Measurements from ENCODE around the gene C1orf159.

C1orf159 gene

DNA sequence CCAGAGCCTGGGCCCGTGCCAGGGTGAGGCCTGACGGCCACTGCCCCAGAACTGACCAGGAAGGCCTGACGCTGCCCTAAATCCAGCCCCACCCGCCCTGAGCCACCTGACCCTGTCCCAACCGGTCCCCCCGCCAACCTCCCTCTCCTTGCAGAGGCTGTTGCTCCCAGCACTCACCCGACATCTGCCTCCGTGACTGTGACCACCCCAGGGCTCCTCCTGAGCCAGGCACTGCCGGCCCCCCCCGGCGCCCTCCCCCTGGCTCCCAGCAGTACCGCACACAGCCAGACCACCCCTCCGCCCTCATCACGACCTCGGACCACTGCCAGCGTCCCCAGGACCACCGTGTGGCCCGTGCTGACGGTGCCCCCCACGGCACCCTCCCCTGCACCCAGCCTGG lies 69.6 kb downstream of the C1orf159 start:
- no CpG with 5 or more reads among the region's 20 CpGs for WGBS (ENCODE audit: extremely low coverage, insufficient coverage, low lambda C conversion rate)
- Histone ChIP-seq H2BK5ac (ENCODE audit: low read length) (no peak overlapping the region), H2BK15ac (replicated peaks; ENCODE audit: low read depth) (no peak overlapping the region), H2BK120ac (ENCODE audit: low read depth, low read length) (no peak overlapping the region), H3K4me2 (ENCODE audit: low read length) (no peak overlapping the region), H4K5ac (ENCODE audit: low read length) (no peak overlapping the region), H3K4me3 (ENCODE audit: low read length) (no peak overlapping the region), H2AK5ac (ENCODE audit: low read length) (no peak overlapping the region), H3K18ac (ENCODE audit: low read length) (no peak overlapping the region), H3K36me3 (ENCODE audit: control insufficient read depth, insufficient read depth, low read length) (peaks cover 5% of the 10 kb centered on the region), H3K79me1 (ENCODE audit: low read length) (no peaks in the 10 kb centered on the region), H4K8ac (ENCODE audit: low read depth, low read length) (no peak overlapping the region), H3K56ac (ENCODE audit: low read length) (no peak overlapping the region), H3K27ac (ENCODE audit: low read depth, low read length) (no peak overlapping the region), H3K79me2 (ENCODE audit: control insufficient read depth, insufficient read depth, low read length) (no peaks in the 10 kb centered on the region), H3K27me3 (ENCODE audit: insufficient read depth, low read length, poor library complexity) (no peaks in the 10 kb centered on the region), H3K4ac (ENCODE audit: low read depth, low read length) (no peak overlapping the region), H3K4me1 (ENCODE audit: control insufficient read depth, low read depth, low read length) (no peaks in the 10 kb centered on the region), H3K9ac (ENCODE audit: low read length) (no peak overlapping the region), H3K23ac (ENCODE audit: low read length) (no peak overlapping the region)
- DNase-seq: no peak

DNA sequence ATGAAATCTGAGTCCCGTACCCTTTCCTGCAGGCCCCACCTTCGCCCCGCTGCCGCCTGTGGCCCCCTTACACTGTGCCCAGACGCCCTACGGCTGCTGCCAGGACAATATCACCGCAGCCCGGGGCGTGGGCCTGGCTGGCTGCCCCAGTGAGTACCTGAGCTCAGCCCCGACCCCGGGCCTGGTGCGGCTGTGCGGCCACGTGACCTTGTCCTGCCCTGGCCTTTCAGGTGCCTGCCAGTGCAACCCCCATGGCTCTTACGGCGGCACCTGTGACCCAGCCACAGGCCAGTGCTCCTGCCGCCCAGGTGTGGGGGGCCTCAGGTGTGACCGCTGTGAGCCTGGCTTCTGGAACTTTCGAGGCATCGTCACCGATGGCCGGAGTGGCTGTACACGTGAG lies 70.8 kb downstream of the C1orf159 start:
- WGBS (ENCODE audit: extremely low coverage, insufficient coverage, low lambda C conversion rate): no CpG with 5 or more reads among the region's 23 CpGs
- Histone ChIP-seq H3K4me3 (ENCODE audit: low read length) (no peak overlapping the region), H2BK120ac (ENCODE audit: low read depth, low read length) (no peak overlapping the region), H2BK5ac (ENCODE audit: low read length) (no peak overlapping the region), H3K9ac (ENCODE audit: low read length) (no peak overlapping the region), H3K79me2 (ENCODE audit: control insufficient read depth, insufficient read depth, low read length) (no peaks in the 10 kb centered on the region), H3K4ac (ENCODE audit: low read depth, low read length) (no peak overlapping the region), H3K18ac (ENCODE audit: low read length) (no peak overlapping the region), H4K5ac (ENCODE audit: low read length) (no peak overlapping the region), H3K79me1 (ENCODE audit: low read length) (no peaks in the 10 kb centered on the region), H3K56ac (ENCODE audit: low read length) (no peak overlapping the region), H4K8ac (ENCODE audit: low read depth, low read length) (no peak overlapping the region), H2BK15ac (replicated peaks; ENCODE audit: low read depth) (no peak overlapping the region), H3K23ac (ENCODE audit: low read length) (no peak overlapping the region), H3K4me1 (ENCODE audit: control insufficient read depth, low read depth, low read length) (no peaks in the 10 kb centered on the region), H3K27me3 (ENCODE audit: insufficient read depth, low read length, poor library complexity) (no peaks in the 10 kb centered on the region), H3K27ac (ENCODE audit: low read depth, low read length) (no peak overlapping the region), H3K36me3 (ENCODE audit: control insufficient read depth, insufficient read depth, low read length) (peaks cover 5% of the 10 kb centered on the region), H2AK5ac (ENCODE audit: low read length) (no peak overlapping the region), H3K4me2 (ENCODE audit: low read length) (no peak overlapping the region)
- DNase-seq: no peak

DNA sequence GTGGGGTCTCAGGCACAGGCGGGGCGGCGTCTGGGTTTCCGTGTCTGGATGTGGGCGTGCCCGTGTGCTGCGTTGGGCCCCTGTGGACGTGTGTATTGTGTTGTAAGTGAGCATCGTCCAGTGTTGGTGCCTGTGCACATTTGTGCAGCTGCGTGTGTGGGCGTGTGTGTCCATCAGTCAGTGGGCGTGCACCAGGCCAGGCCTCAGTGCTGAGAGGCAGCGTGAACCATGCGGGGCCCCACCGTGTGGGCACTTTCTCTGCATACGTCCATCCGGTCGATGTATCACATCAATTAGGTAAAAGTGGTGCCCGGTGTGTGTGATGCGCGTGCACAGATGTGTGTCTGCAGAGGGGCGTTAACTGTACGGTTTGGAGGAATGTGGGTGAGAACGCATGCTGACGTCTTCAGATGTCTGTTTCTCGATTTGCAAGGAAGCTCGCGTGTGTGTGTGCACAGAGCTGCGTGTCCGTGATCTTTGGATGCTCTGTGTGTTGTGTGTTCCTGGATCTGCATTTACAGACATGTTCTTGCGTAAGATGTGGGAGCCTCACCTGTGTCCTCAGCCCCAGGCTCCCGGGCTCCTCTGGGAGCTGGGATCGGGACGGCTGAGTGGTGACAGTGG lies 71.3 kb downstream of the C1orf159 start:
- Histone ChIP-seq H3K4me2 (ENCODE audit: low read length) (no peak overlapping the region), H3K18ac (ENCODE audit: low read length) (no peak overlapping the region), H2BK5ac (ENCODE audit: low read length) (no peak overlapping the region), H3K9ac (ENCODE audit: low read length) (no peak overlapping the region), H3K79me1 (ENCODE audit: low read length) (no peaks in the 10 kb centered on the region), H2AK5ac (ENCODE audit: low read length) (no peak overlapping the region), H4K8ac (ENCODE audit: low read depth, low read length) (no peak overlapping the region), H2BK15ac (replicated peaks; ENCODE audit: low read depth) (no peak overlapping the region), H3K79me2 (ENCODE audit: control insufficient read depth, insufficient read depth, low read length) (no peaks in the 10 kb centered on the region), H3K4ac (ENCODE audit: low read depth, low read length) (no peak overlapping the region), H3K4me1 (ENCODE audit: control insufficient read depth, low read depth, low read length) (no peaks in the 10 kb centered on the region), H3K23ac (ENCODE audit: low read length) (no peak overlapping the region), H4K5ac (ENCODE audit: low read length) (no peak overlapping the region), H2BK120ac (ENCODE audit: low read depth, low read length) (no peak overlapping the region), H3K27me3 (ENCODE audit: insufficient read depth, low read length, poor library complexity) (no peaks in the 10 kb centered on the region), H3K36me3 (ENCODE audit: control insufficient read depth, insufficient read depth, low read length) (peaks cover 5% of the 10 kb centered on the region), H3K56ac (ENCODE audit: low read length) (no peak overlapping the region), H3K4me3 (ENCODE audit: low read length) (no peak overlapping the region), H3K27ac (ENCODE audit: low read depth, low read length) (no peak overlapping the region)
- WGBS (ENCODE audit: extremely low coverage, insufficient coverage, low lambda C conversion rate): no CpG with 5 or more reads among the region's 34 CpGs
- DNase-seq: no peak

DNA sequence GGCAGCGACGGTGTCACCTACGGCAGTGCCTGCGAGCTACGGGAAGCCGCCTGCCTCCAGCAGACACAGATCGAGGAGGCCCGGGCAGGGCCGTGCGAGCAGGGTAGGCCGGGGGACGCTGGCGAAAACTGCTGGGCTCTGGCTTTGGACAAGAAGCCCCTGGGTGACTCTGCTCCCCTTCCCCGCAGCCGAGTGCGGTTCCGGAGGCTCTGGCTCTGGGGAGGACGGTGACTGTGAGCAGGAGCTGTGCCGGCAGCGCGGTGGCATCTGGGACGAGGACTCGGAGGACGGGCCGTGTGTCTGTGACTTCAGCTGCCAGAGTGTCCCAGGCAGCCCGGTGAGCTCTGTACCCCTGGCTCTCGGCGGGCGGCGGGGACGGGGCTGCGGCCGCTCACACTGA lies 72.0 kb downstream of the C1orf159 start:
- no peak overlapping the region for H2BK5ac ChIP-seq (ENCODE audit: low read length)
- no peak overlapping the region for H2BK120ac ChIP-seq (ENCODE audit: low read depth, low read length)
- H4K8ac ChIP-seq (ENCODE audit: low read depth, low read length): no peak overlapping the region
- no peak overlapping the region for H3K56ac ChIP-seq (ENCODE audit: low read length)
- no peak overlapping the region for H3K18ac ChIP-seq (ENCODE audit: low read length)
- no peak overlapping the region for H4K5ac ChIP-seq (ENCODE audit: low read length)
- H3K36me3 ChIP-seq (ENCODE audit: control insufficient read depth, insufficient read depth, low read length): peaks cover 5% of the 10 kb centered on the region
- no peak overlapping the region for H3K23ac ChIP-seq (ENCODE audit: low read length)
- no peak overlapping the region for H3K4me2 ChIP-seq (ENCODE audit: low read length)
- no peaks in the 10 kb centered on the region for H3K79me1 ChIP-seq (ENCODE audit: low read length)
- no peak overlapping the region for H2BK15ac ChIP-seq (replicated peaks; ENCODE audit: low read depth)
- WGBS (ENCODE audit: extremely low coverage, insufficient coverage, low lambda C conversion rate): no CpG with 5 or more reads among the region's 33 CpGs
- H3K27ac ChIP-seq (ENCODE audit: low read depth, low read length): no peak overlapping the region
- H3K4ac ChIP-seq (ENCODE audit: low read depth, low read length): no peak overlapping the region
- H3K79me2 ChIP-seq (ENCODE audit: control insufficient read depth, insufficient read depth, low read length): no peaks in the 10 kb centered on the region
- H3K27me3 ChIP-seq (ENCODE audit: insufficient read depth, low read length, poor library complexity): no peaks in the 10 kb centered on the region
- no peak overlapping the region for H3K4me3 ChIP-seq (ENCODE audit: low read length)
- H3K9ac ChIP-seq (ENCODE audit: low read length): no peak overlapping the region
- no peak for DNase-seq
- H2AK5ac ChIP-seq (ENCODE audit: low read length): no peak overlapping the region
- no peaks in the 10 kb centered on the region for H3K4me1 ChIP-seq (ENCODE audit: control insufficient read depth, low read depth, low read length)

DNA sequence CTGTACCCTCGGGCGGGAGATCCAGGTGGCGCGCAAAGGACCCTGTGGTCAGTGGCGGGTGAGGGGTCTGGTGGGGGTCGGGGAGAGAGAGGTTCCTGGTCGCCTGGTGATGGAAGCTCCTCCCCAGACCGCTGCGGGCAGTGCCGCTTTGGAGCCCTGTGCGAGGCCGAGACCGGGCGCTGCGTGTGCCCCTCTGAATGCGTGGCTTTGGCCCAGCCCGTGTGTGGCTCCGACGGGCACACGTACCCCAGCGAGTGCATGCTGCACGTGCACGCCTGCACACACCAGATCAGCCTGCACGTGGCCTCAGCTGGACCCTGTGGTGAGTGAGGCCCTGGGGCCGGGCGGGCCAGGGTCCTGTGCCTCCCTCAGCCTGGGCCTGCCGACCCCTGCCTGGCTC lies 72.5 kb downstream of the C1orf159 start:
- peaks cover 5% of the 10 kb centered on the region for H3K36me3 ChIP-seq (ENCODE audit: control insufficient read depth, insufficient read depth, low read length)
- H3K27me3 ChIP-seq (ENCODE audit: insufficient read depth, low read length, poor library complexity): no peaks in the 10 kb centered on the region
- H3K18ac ChIP-seq (ENCODE audit: low read length): no peak overlapping the region
- H3K4me2 ChIP-seq (ENCODE audit: low read length): no peak overlapping the region
- H3K79me2 ChIP-seq (ENCODE audit: control insufficient read depth, insufficient read depth, low read length): no peaks in the 10 kb centered on the region
- no peaks in the 10 kb centered on the region for H3K4me1 ChIP-seq (ENCODE audit: control insufficient read depth, low read depth, low read length)
- H2BK120ac ChIP-seq (ENCODE audit: low read depth, low read length): no peak overlapping the region
- DNase-seq: no peak
- no peak overlapping the region for H4K5ac ChIP-seq (ENCODE audit: low read length)
- no peak overlapping the region for H3K4me3 ChIP-seq (ENCODE audit: low read length)
- no peak overlapping the region for H2BK5ac ChIP-seq (ENCODE audit: low read length)
- H3K56ac ChIP-seq (ENCODE audit: low read length): no peak overlapping the region
- no CpG with 5 or more reads among the region's 27 CpGs for WGBS (ENCODE audit: extremely low coverage, insufficient coverage, low lambda C conversion rate)
- H3K9ac ChIP-seq (ENCODE audit: low read length): no peak overlapping the region
- H3K4ac ChIP-seq (ENCODE audit: low read depth, low read length): no peak overlapping the region
- no peak overlapping the region for H3K27ac ChIP-seq (ENCODE audit: low read depth, low read length)
- no peaks in the 10 kb centered on the region for H3K79me1 ChIP-seq (ENCODE audit: low read length)
- H3K23ac ChIP-seq (ENCODE audit: low read length): no peak overlapping the region
- no peak overlapping the region for H2BK15ac ChIP-seq (replicated peaks; ENCODE audit: low read depth)
- no peak overlapping the region for H2AK5ac ChIP-seq (ENCODE audit: low read length)
- H4K8ac ChIP-seq (ENCODE audit: low read depth, low read length): no peak overlapping the region

DNA sequence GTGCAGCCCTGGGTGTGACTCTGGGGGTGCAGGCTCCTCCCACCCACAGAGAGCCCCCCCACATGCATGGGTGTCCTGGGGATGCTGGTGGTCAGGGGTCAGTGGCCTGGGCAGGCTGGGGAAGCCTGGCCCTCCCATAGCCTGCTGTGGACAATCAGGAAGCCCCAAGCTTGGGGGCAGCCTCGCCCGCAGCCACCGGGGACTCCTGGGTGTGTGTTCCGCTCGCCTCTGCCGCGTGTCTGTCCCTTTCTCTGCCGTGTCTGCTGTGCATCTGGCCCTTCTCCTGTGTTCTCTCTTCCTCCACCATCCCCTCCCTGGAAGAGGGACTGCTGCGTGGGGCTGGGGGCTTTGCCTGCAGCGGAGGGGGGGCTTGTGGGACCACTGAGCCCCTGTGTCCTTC lies 73.1 kb downstream of the C1orf159 start:
- Histone ChIP-seq H3K23ac (ENCODE audit: low read length) (no peak overlapping the region), H3K4me3 (ENCODE audit: low read length) (no peak overlapping the region), H2BK15ac (replicated peaks; ENCODE audit: low read depth) (no peak overlapping the region), H3K27me3 (ENCODE audit: insufficient read depth, low read length, poor library complexity) (no peaks in the 10 kb centered on the region), H3K4me1 (ENCODE audit: control insufficient read depth, low read depth, low read length) (no peaks in the 10 kb centered on the region), H3K9ac (ENCODE audit: low read length) (no peak overlapping the region), H3K4me2 (ENCODE audit: low read length) (no peak overlapping the region), H4K8ac (ENCODE audit: low read depth, low read length) (no peak overlapping the region), H3K4ac (ENCODE audit: low read depth, low read length) (no peak overlapping the region), H3K36me3 (ENCODE audit: control insufficient read depth, insufficient read depth, low read length) (peaks cover 5% of the 10 kb centered on the region), H2BK5ac (ENCODE audit: low read length) (no peak overlapping the region), H4K5ac (ENCODE audit: low read length) (no peak overlapping the region), H3K27ac (ENCODE audit: low read depth, low read length) (no peak overlapping the region), H3K18ac (ENCODE audit: low read length) (no peak overlapping the region), H3K79me1 (ENCODE audit: low read length) (no peaks in the 10 kb centered on the region), H2BK120ac (ENCODE audit: low read depth, low read length) (no peak overlapping the region), H2AK5ac (ENCODE audit: low read length) (no peak overlapping the region), H3K56ac (ENCODE audit: low read length) (no peak overlapping the region), H3K79me2 (ENCODE audit: control insufficient read depth, insufficient read depth, low read length) (no peaks in the 10 kb centered on the region)
- no CpG with 5 or more reads among the region's 10 CpGs for WGBS (ENCODE audit: extremely low coverage, insufficient coverage, low lambda C conversion rate)
- DNase-seq: no peak
